Measurements from ENCODE around the gene SPAG16.

SPAG16 gene

DNA sequence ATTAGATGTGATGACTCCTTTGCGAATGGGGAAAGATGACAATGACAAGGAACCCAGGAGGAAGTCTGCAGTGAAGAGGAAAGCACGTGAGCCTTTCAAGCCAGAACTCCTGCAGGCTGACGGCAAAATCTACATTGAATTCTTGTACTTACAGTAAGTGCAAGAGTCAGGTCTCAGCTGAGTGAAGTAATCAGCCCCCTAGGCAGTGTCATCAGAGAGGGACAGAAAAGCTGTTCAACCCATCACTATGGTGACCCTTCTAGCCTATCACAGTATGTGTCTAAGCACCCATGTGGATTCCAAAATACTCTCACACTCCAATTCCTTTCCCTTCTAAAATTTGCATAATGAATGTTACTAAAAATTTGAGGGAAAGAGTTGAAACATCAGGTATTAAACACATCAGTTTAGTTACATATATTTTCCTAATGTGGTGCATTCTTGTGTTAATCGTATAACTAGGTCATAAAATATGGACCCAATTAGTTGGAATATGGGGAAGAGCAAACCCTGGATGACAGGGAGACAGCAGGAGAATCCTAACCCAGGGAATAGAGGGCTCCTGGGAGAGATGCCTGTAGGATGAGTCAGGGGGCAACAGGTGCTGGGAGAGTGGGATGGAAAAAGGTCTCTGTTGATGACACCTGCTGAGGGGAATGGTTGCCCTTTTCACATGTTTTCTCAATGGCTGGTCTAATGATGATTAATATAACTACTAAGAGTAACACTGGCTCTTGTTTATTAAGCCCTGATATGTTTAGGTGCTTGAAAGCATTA, 1166.0 kb downstream of the SPAG16 start:
- DNase-seq (ENCODE audit: extremely low read depth in 1 of 2, low read depth in 1 of 2), result no peak

DNA sequence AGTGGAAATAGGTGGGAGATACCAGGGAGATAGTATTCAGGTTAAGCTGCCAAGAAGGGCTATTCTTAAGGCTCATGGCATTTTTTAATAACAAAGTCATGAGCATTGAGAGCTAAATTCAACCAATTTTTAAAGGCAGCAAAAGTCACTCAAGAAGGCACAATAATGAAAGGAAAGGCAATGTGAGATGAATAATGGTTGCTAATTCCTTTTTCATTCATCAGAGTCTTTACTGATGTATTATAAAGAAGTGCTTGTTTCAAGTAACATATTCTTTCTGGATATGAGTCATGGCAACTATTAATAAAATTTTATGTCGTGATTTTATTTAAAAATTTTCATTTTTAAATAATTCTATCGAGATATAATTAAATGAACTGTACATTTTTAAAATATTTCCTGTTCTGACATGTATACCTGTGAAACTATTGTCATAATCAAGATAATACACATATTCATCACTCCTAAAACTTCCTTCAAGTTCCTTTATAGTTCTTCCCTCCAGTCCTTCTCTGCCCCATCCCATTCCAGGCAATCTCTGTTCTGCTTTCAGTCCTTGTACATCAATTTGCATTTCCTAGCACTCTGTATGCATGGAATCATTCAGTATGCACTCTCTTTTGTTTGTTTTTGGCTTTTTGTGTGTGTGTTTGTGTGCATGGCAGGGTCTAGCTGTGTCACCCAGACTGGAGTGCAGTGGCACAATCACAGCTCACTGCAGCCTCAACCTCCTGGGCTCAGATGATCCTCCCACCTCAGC, 1167.4 kb downstream of the SPAG16 start:
- DNase-seq (ENCODE audit: extremely low read depth in 1 of 2, low read depth in 1 of 2), result no peak

Measured in activated CD8-positive, alpha-beta memory T cell treated with anti-CD3 and anti-CD28 coated beads for 1 hour (primary cell).